NB4 (cell line): ENCODE data around the gene LRRC4C.

Experiments used
- CTCF ChIP-seq: IDR thresholded peaks from one replicate; pipeline ENCODE4 v1.5.1; 2012; ENCODE audit warnings: low read depth, low read length
- POLR2A ChIP-seq: IDR thresholded peaks from 2 replicates; pipeline ENCODE4 v1.6.1; 2011; ENCODE audit warnings: mild to moderate bottlenecking; ENCODE audit not compliant: insufficient read length; ENCODE audit errors: extremely low read depth

GRCh38 chr11:40642284-40642683 lies 817.2 kb downstream of the LRRC4C start:
- TF ChIP-seq CTCF (no peak), POLR2A (no peak)
